SU-DHL-6 (cell line): ENCODE measurements around the gene PTPRN2.
"Not testable (repeated sequence)": the region's sequence is repeated elsewhere in the genome, so short reads cannot be mapped to it uniquely, and the experiment has no call there.

Experiments
- H2AFZ ChIP-seq: fragments of 200-600 bp; sonication (generic); 2 replicates; pipeline ENCODE4 v1.6.1; 2014; ENCODE audit warnings: low read depth, mild to moderate bottlenecking, moderate library complexity, mixed read lengths, antibody characterized with exemption, low read length; ENCODE audit not compliant: severe bottlenecking
- H3F3A ChIP-seq: fragments of 200-600 bp; shearing (Covaris generic); 2 replicates; pipeline ENCODE4 v1.6.0; 2016; ENCODE audit warnings: antibody characterized with exemption, mild to moderate bottlenecking; ENCODE audit not compliant: insufficient read depth
- H3K27ac ChIP-seq: fragments of 200-600 bp; sonication (generic); 2 replicates; pipeline ENCODE4 v1.5.1; 2016; ENCODE audit warnings: low read depth, mild to moderate bottlenecking, low read length, moderate library complexity, mixed read lengths
- H3K27me3 ChIP-seq: fragments of 200-600 bp; sonication (generic), shearing (Covaris generic); 2 replicates; pipeline ENCODE4 v1.6.0; 2014; ENCODE audit warnings: mild to moderate bottlenecking, low read length
- H3K36me3 ChIP-seq: fragments of 200-600 bp; sonication (generic); 2 replicates; pipeline ENCODE4 v1.6.1; 2014; ENCODE audit warnings: mild to moderate bottlenecking, low read length, mixed read lengths
- H3K4me2 ChIP-seq: fragments of 300-600, 200-600 bp; shearing (Covaris generic), sonication (generic); 2 replicates; pipeline ENCODE4 v1.6.0; 2014; ENCODE audit warnings: low read length, low read depth, mild to moderate bottlenecking; ENCODE audit not compliant: poor library complexity, severe bottlenecking
- H3K4me3 ChIP-seq: fragments of 200-600 bp; sonication (generic); 2 replicates; pipeline ENCODE4 v1.5.1; 2014; ENCODE audit warnings: antibody characterized with exemption, low read length, mild to moderate bottlenecking, mixed read lengths; ENCODE audit not compliant: insufficient read depth, poor library complexity, severe bottlenecking
- H3K79me2 ChIP-seq: fragments of 200-600 bp; sonication (generic); 2 replicates; pipeline ENCODE4 v1.6.1; 2014; ENCODE audit warnings: mild to moderate bottlenecking, low read length, moderate library complexity; ENCODE audit not compliant: insufficient read depth
- H3K9ac ChIP-seq: fragments of 200-600 bp; sonication (generic); 2 replicates; pipeline ENCODE4 v1.7.0; 2014; ENCODE audit warnings: mild to moderate bottlenecking, low read length
- H3K9me2 ChIP-seq: fragments of 200-600 bp; sonication (generic); replicated peaks from 2 replicates; pipeline ENCODE4 v1.6.1; 2014; ENCODE audit warnings: low read length; ENCODE audit not compliant: insufficient read depth
- H3K9me3 ChIP-seq: fragments of 200-600 bp; sonication (generic); 2 replicates; pipeline ENCODE4 v1.6.1; 2014; ENCODE audit warnings: low read length, mixed read lengths; ENCODE audit not compliant: insufficient read depth
- H4K20me1 ChIP-seq: fragments of 200-600 bp; sonication (generic); 2 replicates; pipeline ENCODE4 v1.6.1; 2014; ENCODE audit warnings: low read depth, mild to moderate bottlenecking, antibody characterized with exemption, low read length, moderate library complexity, mixed read lengths
- CTCF ChIP-seq: fragments of 200-600 bp; sonication (generic); IDR thresholded peaks from one replicate; pipeline ENCODE4 v1.5.1; 2017; ENCODE audit warnings: antibody characterized with exemption, mild to moderate bottlenecking, low read length, moderate library complexity; ENCODE audit not compliant: insufficient read depth, poor library complexity, severe bottlenecking
- EZH2phosphoT487 ChIP-seq: fragments of 200-600 bp; sonication (generic), shearing (Covaris generic); conservative IDR thresholded peaks from 2 replicates; pipeline ENCODE4 v1.6.1; 2018; ENCODE audit warnings: mild to moderate bottlenecking, antibody characterized with exemption, low read length, moderate library complexity, mixed read lengths

PTPRN2 gene

GRCh38 chr7:157595086-157595855 lies 992.4 kb downstream of the PTPRN2 start:
- Histone ChIP-seq H3K27me3 (no peaks in the 10 kb centered on the region), H4K20me1 (no peaks in the 10 kb centered on the region), H3K9ac (no peak overlapping the region), H3K36me3 (no peaks in the 10 kb centered on the region), H3F3A (no peaks in the 10 kb centered on the region), H3K4me3 (no peak overlapping the region), H3K79me2 (no peaks in the 10 kb centered on the region), H3K9me3 (no peaks in the 10 kb centered on the region), H3K27ac (no peak overlapping the region), H3K4me2 (no peak overlapping the region), H2AFZ (no peak overlapping the region), H3K9me2 (no peaks in the 10 kb centered on the region)
- TF ChIP-seq CTCF (no peak), EZH2phosphoT487 (no peak)

- H4K20me1 ChIP-seq = no peaks in the 10 kb centered on the region
- H3K9me2 ChIP-seq = no peaks in the 10 kb centered on the region
- H3K36me3 ChIP-seq = no peaks in the 10 kb centered on the region
- no peak overlapping the region for H3K4me2 ChIP-seq
- no peaks in the 10 kb centered on the region for H3K9me3 ChIP-seq
- no peak overlapping the region for H3K27ac ChIP-seq
- no peak overlapping the region for H3K9ac ChIP-seq
- no peaks in the 10 kb centered on the region for H3K27me3 ChIP-seq
- H3K79me2 ChIP-seq = no peaks in the 10 kb centered on the region
- no peak overlapping the region for H3K4me3 ChIP-seq
- no peak overlapping the region for H2AFZ ChIP-seq
- TF ChIP-seq EZH2phosphoT487 (no peak), CTCF (no peak)
- H3F3A ChIP-seq = no peaks in the 10 kb centered on the region
These were observed 993.3 kb downstream of the PTPRN2 start for GRCh38 chr7:157594306-157594705.

GRCh38 chr7:157593541-157593940 lies 994.1 kb downstream of the PTPRN2 start:
- no peaks in the 10 kb centered on the region for H3K27me3 ChIP-seq

GRCh38 chr7:157592636-157593320 lies 994.8 kb downstream of the PTPRN2 start:
- H4K20me1 ChIP-seq, H3K79me2 ChIP-seq, H3K27ac ChIP-seq, H3K9ac ChIP-seq, H3K9me2 ChIP-seq, H3F3A ChIP-seq, H3K9me3 ChIP-seq, H3K36me3 ChIP-seq, H3K4me3 ChIP-seq, H3K27me3 ChIP-seq, H3K4me2 ChIP-seq, H2AFZ ChIP-seq: not testable (repeated sequence)

More at GRCh38 chr7:157593541-157593940, 994.1 kb downstream of the PTPRN2 start:
- Histone ChIP-seq H3K9ac (no peak overlapping the region), H3F3A (no peaks in the 10 kb centered on the region), H3K36me3 (no peaks in the 10 kb centered on the region), H2AFZ (no peak overlapping the region), H3K9me3 (no peaks in the 10 kb centered on the region), H3K27ac (no peak overlapping the region), H4K20me1 (no peaks in the 10 kb centered on the region), H3K79me2 (no peaks in the 10 kb centered on the region), H3K4me2 (no peak overlapping the region), H3K4me3 (no peak overlapping the region), H3K9me2 (no peaks in the 10 kb centered on the region)
- TF ChIP-seq CTCF (no peak), EZH2phosphoT487 (no peak)
